OCI-LY3 (cell line): ENCODE measurements around the gene CCND1.

Source experiments
- H2AFZ ChIP-seq: fragments of 200-600, 300-600 bp; shearing (Covaris generic); 2 replicates; pipeline ENCODE4 v1.6.0; 2014; ENCODE audit warnings: antibody characterized with exemption, low read depth, low read length
- H3K27ac ChIP-seq: fragments of 200-600, 300-600 bp; sonication (generic); 2 replicates; pipeline ENCODE4 v1.5.1; 2014; ENCODE audit warnings: mild to moderate bottlenecking, low read length, moderate library complexity, mixed read lengths
- H3K27me3 ChIP-seq: fragments of 200-600, 300-600 bp; sonication (generic); 2 replicates; pipeline ENCODE4 v1.6.1; 2014; ENCODE audit warnings: low read depth, low read length, mixed read lengths
- H3K36me3 ChIP-seq: fragments of 200-600, 300-600 bp; sonication (generic); replicated peaks from 2 replicates; pipeline ENCODE3; 2014; ENCODE audit warnings: low read depth, low read length, mixed read lengths
- H3K4me1 ChIP-seq: fragments of 300-600, 200-600 bp; sonication (generic); 2 replicates; pipeline ENCODE4 v1.6.1; 2014; ENCODE audit warnings: low read length, mixed read lengths
- H3K4me2 ChIP-seq: fragments of 200-600, 300-600 bp; sonication (generic); 2 replicates; pipeline ENCODE4 v1.6.1; 2014; ENCODE audit warnings: low read length, mixed read lengths
- H3K4me3 ChIP-seq: fragments of 300-600, 200-600 bp; sonication (generic); 2 replicates; pipeline ENCODE4 v1.5.1; 2014; ENCODE audit warnings: antibody characterized with exemption, mild to moderate bottlenecking, low read length, moderate library complexity
- H3K79me2 ChIP-seq: fragments of 300-600, 200-600 bp; shearing (Covaris generic); 2 replicates; pipeline ENCODE4 v1.6.1; 2014; ENCODE audit warnings: mild to moderate bottlenecking, low read length, mixed read lengths
- H3K9ac ChIP-seq: fragments of 300-600, 200-600 bp; shearing (Covaris generic); 2 replicates; pipeline ENCODE4 v1.6.0; 2014; ENCODE audit warnings: mild to moderate bottlenecking, low read length, moderate library complexity
- H3K9me3 ChIP-seq: fragments of 200-600, 300-600 bp; shearing (Covaris generic); 2 replicates; pipeline ENCODE4 v1.6.1; 2014; ENCODE audit warnings: low read length, mixed read lengths; ENCODE audit not compliant: insufficient read depth
- H4K20me1 ChIP-seq: fragments of 200-600, 300-600 bp; sonication (generic); 2 replicates; pipeline ENCODE4 v1.6.1; 2016; ENCODE audit warnings: low read length, mixed read lengths; ENCODE audit not compliant: insufficient read depth
- CTCF ChIP-seq: fragments of 200-600, 300-600 bp; sonication (generic); IDR thresholded peaks from 2 replicates; pipeline ENCODE4 v1.5.1; 2014; ENCODE audit warnings: antibody characterized with exemption, low read length, low read depth
- EZH2phosphoT487 ChIP-seq: fragments of 200-600 bp; shearing (Covaris generic); IDR thresholded peaks from 2 replicates; pipeline ENCODE4 v1.6.1; 2018; ENCODE audit warnings: antibody characterized with exemption, mixed run types, low read depth

Gene CCND1

GRCh38 chr11:69601011-69601975, 39.7 kb upstream of the CCND1 start:
- Histone ChIP-seq H2AFZ (no peak overlapping the region), H3K27me3 (peaks cover 32% of the 10 kb centered on the region), H3K4me1 (no peaks in the 10 kb centered on the region), H3K36me3 (no peaks in the 10 kb centered on the region), H3K9ac (no peak overlapping the region), H3K79me2 (no peaks in the 10 kb centered on the region), H3K27ac (no peak overlapping the region), H4K20me1 (no peaks in the 10 kb centered on the region), H3K9me3 (no peaks in the 10 kb centered on the region), H3K4me3 (no peak overlapping the region), H3K4me2 (no peak overlapping the region)
- TF ChIP-seq CTCF (no peak), EZH2phosphoT487 (no peak)

- Histone ChIP-seq H3K9me3 (no peaks in the 10 kb centered on the region), H3K9ac (no peak overlapping the region), H3K36me3 (no peaks in the 10 kb centered on the region), H3K27ac (no peak overlapping the region), H3K4me3 (no peak overlapping the region), H2AFZ (no peak overlapping the region), H3K4me2 (no peak overlapping the region), H4K20me1 (no peaks in the 10 kb centered on the region), H3K79me2 (no peaks in the 10 kb centered on the region), H3K27me3 (peaks cover 48% of the 10 kb centered on the region), H3K4me1 (no peaks in the 10 kb centered on the region)
- TF ChIP-seq EZH2phosphoT487 (no peak), CTCF (no peak)
Measured at GRCh38 chr11:69603111-69603836, 37.7 kb upstream of the CCND1 start.

- Histone ChIP-seq H2AFZ (no peak overlapping the region), H3K4me2 (no peak overlapping the region), H3K27me3 (peaks cover 56% of the 10 kb centered on the region), H3K9me3 (no peaks in the 10 kb centered on the region), H3K9ac (no peak overlapping the region), H3K79me2 (no peaks in the 10 kb centered on the region), H3K4me1 (no peaks in the 10 kb centered on the region), H4K20me1 (no peaks in the 10 kb centered on the region), H3K27ac (no peak overlapping the region), H3K36me3 (no peaks in the 10 kb centered on the region), H3K4me3 (no peak overlapping the region)
- TF ChIP-seq CTCF (no peak), EZH2phosphoT487 (no peak)
Measured at GRCh38 chr11:69604055-69604454, 36.9 kb upstream of the CCND1 start.
